ENCODE results near the gene PODN. TPM values are rescaled to one million over a fixed set of nuclear protein-coding genes. Genes with fewer than 3 reads are reported as not detected.

The PODN gene
- total RNA-seq, 6 experiments from 2014 or later = 2.8 to 9.8 (median 5.1) TPM

DNA sequence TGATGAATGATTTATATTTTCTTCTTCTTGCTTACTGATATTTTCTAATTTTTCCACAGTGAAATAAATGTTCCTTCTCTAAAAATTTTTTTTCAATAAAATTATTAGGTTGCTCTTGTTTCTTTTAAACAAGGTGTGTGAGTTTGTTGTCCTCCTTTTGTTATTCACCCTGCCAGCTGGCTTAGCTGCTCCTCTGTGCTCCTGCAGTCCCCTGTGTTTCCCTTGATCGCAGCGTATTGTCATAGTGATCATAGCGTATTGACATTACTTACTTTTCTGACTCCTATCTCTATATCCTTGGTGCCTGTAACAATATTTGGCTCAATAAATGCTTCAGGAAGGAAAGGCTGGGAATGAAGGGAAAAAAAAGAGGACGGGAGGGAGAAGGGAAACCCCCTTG, 24.9 kb upstream of the PODN start:
- H3K4me1 ChIP-seq = no peaks in the 10 kb centered on the region
- DNase-seq = no peak
- H3K27ac ChIP-seq = no peak overlapping the region
- no peaks in the 10 kb centered on the region for H3K27me3 ChIP-seq
- H3K9me3 ChIP-seq = no peaks in the 10 kb centered on the region
- 84% methylated on average over 4 of the region's 4 CpGs for WGBS (ENCODE audit: insufficient coverage, low coverage, low lambda C conversion rate, missing lambda C conversion rate)
- peaks cover 6 to 72% (median 32%) of the 10 kb centered on the region in 4 donors for H3K36me3 ChIP-seq
- intact Hi-C loops (cut with DNase I) = no loop called here
- ATAC-seq = no peak
- H3K4me3 ChIP-seq = no peak overlapping the region
- no peak for TF ChIP-seq POLR2A (IDR thresholded peaks at IDR 0.05)
- TF ChIP-seq, protein P1, sequence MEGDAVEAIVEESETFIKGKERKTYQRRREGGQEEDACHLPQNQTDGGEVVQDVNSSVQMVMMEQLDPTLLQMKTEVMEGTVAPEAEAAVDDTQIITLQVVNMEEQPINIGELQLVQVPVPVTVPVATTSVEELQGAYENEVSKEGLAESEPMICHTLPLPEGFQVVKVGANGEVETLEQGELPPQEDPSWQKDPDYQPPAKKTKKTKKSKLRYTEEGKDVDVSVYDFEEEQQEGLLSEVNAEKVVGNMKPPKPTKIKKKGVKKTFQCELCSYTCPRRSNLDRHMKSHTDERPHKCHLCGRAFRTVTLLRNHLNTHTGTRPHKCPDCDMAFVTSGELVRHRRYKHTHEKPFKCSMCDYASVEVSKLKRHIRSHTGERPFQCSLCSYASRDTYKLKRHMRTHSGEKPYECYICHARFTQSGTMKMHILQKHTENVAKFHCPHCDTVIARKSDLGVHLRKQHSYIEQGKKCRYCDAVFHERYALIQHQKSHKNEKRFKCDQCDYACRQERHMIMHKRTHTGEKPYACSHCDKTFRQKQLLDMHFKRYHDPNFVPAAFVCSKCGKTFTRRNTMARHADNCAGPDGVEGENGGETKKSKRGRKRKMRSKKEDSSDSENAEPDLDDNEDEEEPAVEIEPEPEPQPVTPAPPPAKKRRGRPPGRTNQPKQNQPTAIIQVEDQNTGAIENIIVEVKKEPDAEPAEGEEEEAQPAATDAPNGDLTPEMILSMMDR (IDR thresholded peaks at IDR 0.05) = no peak

DNA sequence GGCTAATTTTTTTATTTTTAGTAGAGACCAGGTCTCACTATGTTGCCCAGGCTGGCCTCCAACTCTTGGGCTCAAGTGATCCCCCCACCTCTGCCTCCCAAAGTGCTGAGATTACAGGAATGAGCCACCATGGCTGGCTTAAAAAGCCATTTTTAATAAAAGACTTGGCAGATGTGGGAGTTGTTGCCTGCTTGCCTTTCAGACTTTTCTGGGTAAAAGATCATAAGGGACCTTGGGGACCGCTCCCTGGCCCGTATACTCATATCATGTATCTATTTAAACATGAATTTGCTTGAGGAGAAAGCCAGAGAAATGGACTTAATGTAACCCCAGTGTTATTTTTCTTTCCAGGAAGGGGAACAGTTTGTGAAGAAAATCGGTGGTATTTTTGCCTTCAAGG, 23.4 kb upstream of the PODN start:
- TF ChIP-seq, protein P1 (IDR thresholded peaks at IDR 0.05) = no peak
- no peak for TF ChIP-seq POLR2A (IDR thresholded peaks at IDR 0.05)
- H3K4me3 ChIP-seq = no peak overlapping the region
- H3K27me3 ChIP-seq = no peaks in the 10 kb centered on the region
- no peaks in the 10 kb centered on the region for H3K4me1 ChIP-seq
- WGBS (ENCODE audit: insufficient coverage, low coverage, low lambda C conversion rate, missing lambda C conversion rate) = 98% methylated on average over 3 of the region's 3 CpGs
- no peaks in the 10 kb centered on the region for H3K9me3 ChIP-seq
- no peak for DNase-seq
- intact Hi-C loops (cut with DNase I) = no loop called here
- no peak for ATAC-seq
- H3K27ac ChIP-seq = no peak overlapping the region
- peaks cover 6 to 65% (median 25%) of the 10 kb centered on the region in 4 donors for H3K36me3 ChIP-seq

DNA sequence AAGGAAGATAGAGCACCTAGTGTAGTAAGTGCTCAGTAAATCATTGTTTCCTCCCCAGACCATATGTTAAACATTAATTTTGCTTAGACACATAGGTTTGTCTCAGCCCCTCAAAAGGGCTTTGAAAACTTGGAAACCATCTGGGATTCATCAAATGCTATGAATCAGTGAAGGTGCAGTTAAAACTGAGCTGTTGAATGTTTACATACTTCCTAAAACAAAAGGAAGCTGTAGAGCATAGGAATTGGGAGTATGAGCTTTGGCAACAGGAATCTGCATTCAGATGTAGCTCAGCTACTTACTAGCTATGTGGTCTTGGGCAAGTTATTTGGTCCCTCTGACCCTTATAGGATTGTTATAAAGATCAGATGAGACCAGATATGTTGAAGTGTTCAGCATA, 18.7 kb upstream of the PODN start:
- intact Hi-C loops (cut with DNase I) = no loop called here
- TF ChIP-seq POLR2A (IDR thresholded peaks at IDR 0.05) = no peak
- TF ChIP-seq, protein P1 (IDR thresholded peaks at IDR 0.05) = no peak
- Histone ChIP-seq H3K9me3 (no peaks in the 10 kb centered on the region), H3K27ac (no peak overlapping the region), H3K4me3 (no peak overlapping the region), H3K4me1 (peaks cover 0 to 12% (median 4%) of the 10 kb centered on the region in 4 donors), H3K36me3 (peaks cover 9 to 79% (median 28%) of the 10 kb centered on the region in 4 donors), H3K27me3 (no peaks in the 10 kb centered on the region)
- no peak for ATAC-seq
- DNase-seq = no peak

GRCh38 chr1:53044926-53045325, 17.1 kb upstream of the PODN start:
- Histone ChIP-seq H3K9me3 (no peaks in the 10 kb centered on the region), H3K4me3 (no peak overlapping the region), H3K27ac (no peak overlapping the region), H3K36me3 (peaks cover 4 to 79% (median 27%) of the 10 kb centered on the region in 4 donors), H3K27me3 (no peaks in the 10 kb centered on the region), H3K4me1 (peaks cover 0 to 12% (median 4%) of the 10 kb centered on the region in 4 donors)
- no peak for ATAC-seq
- TF ChIP-seq, protein P1 (IDR thresholded peaks at IDR 0.05) = no peak
- TF ChIP-seq POLR2A (IDR thresholded peaks at IDR 0.05) = no peak
- no peak for DNase-seq
- WGBS (ENCODE audit: insufficient coverage, low coverage, low lambda C conversion rate, missing lambda C conversion rate) = 81% methylated on average over 5 of the region's 5 CpGs
- intact Hi-C loops (cut with DNase I) = no loop called here

DNA sequence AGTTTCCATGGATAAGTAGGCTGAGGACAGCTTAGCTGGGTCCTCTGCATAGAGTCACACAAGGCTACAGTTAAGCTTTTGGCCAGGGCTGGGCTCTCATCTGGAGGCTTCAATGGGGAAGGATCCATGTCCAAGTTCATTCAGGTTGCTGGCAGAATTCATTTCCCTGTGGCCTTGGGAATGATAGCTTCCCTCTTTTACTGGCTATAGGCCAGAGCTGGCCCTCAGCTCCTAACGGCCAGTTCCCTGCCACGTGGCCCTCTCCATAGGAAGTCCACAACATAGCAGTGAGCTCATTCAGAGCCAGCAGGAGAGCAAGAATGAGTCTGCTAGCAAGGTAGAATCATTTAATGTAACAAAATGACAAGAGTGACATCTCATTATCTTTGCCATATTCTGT, 15.1 kb upstream of the PODN start:
- H3K27me3 ChIP-seq = no peaks in the 10 kb centered on the region
- H3K4me3 ChIP-seq = no peak overlapping the region
- peak; percentile 78 to 91 (median 84) for ATAC-seq
- peak in 2 of 3 donors; percentile 66 to 68 for DNase-seq
- peaks cover 0 to 79% (median 29%) of the 10 kb centered on the region in 4 donors for H3K36me3 ChIP-seq
- H3K9me3 ChIP-seq = no peaks in the 10 kb centered on the region
- no CpG with 5 or more reads among the region's 2 CpGs for WGBS (ENCODE audit: insufficient coverage, low coverage, low lambda C conversion rate, missing lambda C conversion rate)
- TF ChIP-seq, protein P1 (IDR thresholded peaks at IDR 0.05) = no peak
- TF ChIP-seq POLR2A (IDR thresholded peaks at IDR 0.05) = no peak
- no peak overlapping the region for H3K27ac ChIP-seq
- intact Hi-C loops (cut with DNase I) = no loop called here
- H3K4me1 ChIP-seq = peaks cover 0 to 12% (median 4%) of the 10 kb centered on the region in 4 donors
